Mesenchymal stem cell (in vitro differentiated cells and primary cell): Measurements from ENCODE around the gene RFC4.
"Not testable (repeated sequence)": the region's sequence is repeated elsewhere in the genome, so short reads cannot be mapped to it uniquely, and the experiment has no call there.

Source experiments
- DNase-seq: peaks from one replicate; pipeline ENCODE4 v3.0.0-alpha.2; 2013
- H2AFZ ChIP-seq: one replicate; pipeline ENCODE4 v1.6.1; 2013; ENCODE audit warnings: low read depth, mild to moderate bottlenecking, control low read depth, inconsistent platforms, low read length, moderate library complexity
- H2AK5ac ChIP-seq: 2 replicates; pipeline ENCODE4 v1.6.1; 2013; ENCODE audit warnings: low read length, moderate library complexity, mild to moderate bottlenecking, inconsistent platforms; ENCODE audit not compliant: severe bottlenecking
- H2BK120ac ChIP-seq: one replicate; pipeline ENCODE4 v1.6.1; 2013; ENCODE audit warnings: low read depth, mild to moderate bottlenecking, inconsistent platforms, low read length, moderate library complexity
- H2BK12ac ChIP-seq, 2 experiments: one replicate each; pipeline ENCODE4 v1.6.1; 2013; ENCODE audit warnings: inconsistent platforms in 2 of 2, low read length in 2 of 2, mild to moderate bottlenecking in 2 of 2, moderate library complexity in 2 of 2, control low read depth in 1 of 2
- H2BK15ac ChIP-seq: one replicate; pipeline ENCODE4 v1.6.1; 2013; ENCODE audit warnings: mild to moderate bottlenecking, low read depth, inconsistent platforms; ENCODE audit not compliant: poor library complexity, severe bottlenecking
- H2BK5ac ChIP-seq: 2 replicates; pipeline ENCODE4 v1.6.1; 2013; ENCODE audit warnings: low read depth, mild to moderate bottlenecking, low read length, control low read depth, inconsistent platforms; ENCODE audit not compliant: poor library complexity, severe bottlenecking
- H3K14ac ChIP-seq, 2 experiments: one replicate each; pipeline ENCODE4 v1.6.1; 2013; ENCODE audit warnings: inconsistent platforms in 2 of 2, low read length in 2 of 2, control low read depth in 1 of 2, mild to moderate bottlenecking in 1 of 2, moderate library complexity in 1 of 2
- H3K18ac ChIP-seq, 2 experiments: one replicate each; pipeline ENCODE4 v1.6.1; 2013; ENCODE audit warnings: inconsistent platforms in 2 of 2, low read length in 2 of 2, control low read depth in 1 of 2, low read depth in 1 of 2, mild to moderate bottlenecking in 1 of 2
- H3K23ac ChIP-seq, 2 experiments: one replicate each; pipeline ENCODE4 v1.6.1; 2013; ENCODE audit warnings: inconsistent platforms in 2 of 2, low read length in 2 of 2, mild to moderate bottlenecking in 2 of 2, moderate library complexity in 2 of 2, control low read depth in 1 of 2
- H3K27ac ChIP-seq: 2 replicates; pipeline ENCODE4 v1.5.1; 2013; ENCODE audit warnings: mild to moderate bottlenecking, moderate library complexity, low read length, control low read depth, inconsistent platforms; ENCODE audit not compliant: poor library complexity, severe bottlenecking
- H3K27me3 ChIP-seq, 2 experiments: 2 replicates each; pipeline versions ENCODE4 v1.6.1 to v1.7.0; 2013; ENCODE audit warnings: low read length in 2 of 2, mild to moderate bottlenecking in 2 of 2, moderate library complexity in 2 of 2, control low read depth in 1 of 2, inconsistent platforms in 1 of 2; ENCODE audit not compliant: control insufficient read depth in 1 of 2, insufficient read depth in 1 of 2
- H3K36me3 ChIP-seq, 2 experiments: 2 replicates each; pipeline versions ENCODE4 v1.6.1 to v1.7.0; 2013; ENCODE audit warnings: low read length in 2 of 2, control low read depth in 1 of 2, inconsistent platforms in 1 of 2, low read depth in 1 of 2, mild to moderate bottlenecking in 1 of 2; ENCODE audit not compliant: insufficient read depth in 2 of 2, control insufficient read depth in 1 of 2
- H3K4ac ChIP-seq, 2 experiments: one replicate each; pipeline ENCODE4 v1.6.1; 2013; ENCODE audit warnings: inconsistent platforms in 2 of 2, low read length in 2 of 2, mild to moderate bottlenecking in 2 of 2, moderate library complexity in 2 of 2, control low read depth in 1 of 2, low read depth in 1 of 2
- H3K4me1 ChIP-seq: 2 replicates; pipeline ENCODE4 v1.6.1; 2013; ENCODE audit warnings: low read depth, low read length, control low read depth; ENCODE audit not compliant: control insufficient read depth, insufficient read depth
- H3K4me2 ChIP-seq: 2 replicates; pipeline ENCODE4 v1.6.1; 2013; ENCODE audit warnings: low read length, mild to moderate bottlenecking, inconsistent platforms; ENCODE audit not compliant: poor library complexity, severe bottlenecking
- H3K4me3 ChIP-seq, 2 experiments: 2 replicates each; pipeline versions ENCODE4 v1.5.1 to v1.7.0; 2013; ENCODE audit warnings: low read length in 2 of 2, mild to moderate bottlenecking in 2 of 2, control low read depth in 1 of 2, low read depth in 1 of 2; ENCODE audit not compliant: insufficient read depth in 1 of 2
- H3K79me1 ChIP-seq: replicated peaks from 2 replicates; pipeline ENCODE4 v1.6.1; 2013; ENCODE audit warnings: mild to moderate bottlenecking, control low read depth, low read length, inconsistent platforms; ENCODE audit not compliant: poor library complexity, severe bottlenecking
- H3K9ac ChIP-seq: 2 replicates; pipeline ENCODE4 v1.7.0; 2013; ENCODE audit warnings: mild to moderate bottlenecking, low read length, moderate library complexity
- H3K9me3 ChIP-seq: 2 replicates; pipeline ENCODE4 v1.7.0; 2013; ENCODE audit warnings: mild to moderate bottlenecking, low read length; ENCODE audit not compliant: control insufficient read depth
- H4K8ac ChIP-seq: one replicate; pipeline ENCODE4 v1.6.1; 2013; ENCODE audit warnings: inconsistent platforms, mild to moderate bottlenecking, low read length, moderate library complexity
- H4K91ac ChIP-seq: one replicate; pipeline ENCODE4 v1.6.1; 2013; ENCODE audit warnings: mild to moderate bottlenecking, low read length, inconsistent platforms
- WGBS: methylation state at CpG from one replicate; pipeline ENCODE4 v1.1.7; 2013; ENCODE audit warnings: mixed read lengths; 5-methylcytosine and 5-hydroxymethylcytosine counted together

Gene RFC4

DNA sequence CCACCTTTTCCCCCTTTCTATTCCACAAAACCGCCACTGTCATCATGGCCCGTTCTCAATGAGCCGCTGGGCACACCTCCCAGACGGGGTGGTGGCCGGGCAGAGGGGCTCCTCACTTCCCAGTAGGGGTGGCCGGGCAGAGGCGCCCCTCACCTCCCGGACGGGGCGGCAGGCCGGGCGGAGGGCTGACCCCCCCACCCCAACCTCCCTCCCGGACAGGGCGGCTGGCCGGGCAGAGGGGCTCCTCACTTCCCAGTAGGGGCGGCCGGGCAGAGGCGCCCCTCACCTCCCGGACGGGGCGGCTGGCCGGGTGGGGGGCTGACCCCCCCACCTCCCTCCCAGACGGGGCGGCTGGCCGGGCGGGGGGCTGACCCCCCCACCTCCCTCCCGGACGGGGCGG is 5.0 kb upstream of the RFC4 start:
- not testable (repeated sequence) for H3K36me3 ChIP-seq, H2AK5ac ChIP-seq, H2BK5ac ChIP-seq, H3K14ac ChIP-seq, H3K4me2 ChIP-seq, H3K9me3 ChIP-seq, H2AFZ ChIP-seq, H3K23ac ChIP-seq, H3K4me3 ChIP-seq, H3K27ac ChIP-seq, H4K8ac ChIP-seq, DNase-seq, H3K18ac ChIP-seq, H2BK12ac ChIP-seq, H3K9ac ChIP-seq, H3K4me1 ChIP-seq, H3K79me1 ChIP-seq, H4K91ac ChIP-seq, H3K4ac ChIP-seq, H2BK120ac ChIP-seq, H2BK15ac ChIP-seq
- H3K27me3 ChIP-seq, result peaks cover 0 to 18% of the 10 kb centered on the region in 2 experiments
- WGBS, result 100% methylated on average over 1 of the region's 29 CpGs

- peaks cover 3% of the 10 kb centered on the region for H3K79me1 ChIP-seq
- no peak overlapping the region for H3K23ac ChIP-seq
- H3K9ac ChIP-seq, result no peak overlapping the region
- no peak overlapping the region for H2AK5ac ChIP-seq
- H3K27ac ChIP-seq, result no peak overlapping the region
- H3K9me3 ChIP-seq, result no peaks in the 10 kb centered on the region
- H3K14ac ChIP-seq, result no peak overlapping the region
- no peak overlapping the region for H3K4me3 ChIP-seq
- H2BK5ac ChIP-seq, result no peak overlapping the region
- H3K18ac ChIP-seq, result no peak overlapping the region
- H3K36me3 ChIP-seq, result no peaks in the 10 kb centered on the region
- WGBS, result 81% methylated on average over 3 of the region's 5 CpGs
- H4K91ac ChIP-seq, result no peak overlapping the region
- H4K8ac ChIP-seq, result no peak overlapping the region
- no peak overlapping the region for H3K4ac ChIP-seq
- peaks cover 0 to 18% of the 10 kb centered on the region in 2 experiments for H3K27me3 ChIP-seq
- H2BK12ac ChIP-seq, result no peak overlapping the region
- peaks cover under 1% of the 10 kb centered on the region for H3K4me1 ChIP-seq
- H3K4me2 ChIP-seq, result no peak overlapping the region
- DNase-seq, result no peak
- no peak overlapping the region for H2AFZ ChIP-seq
- no peak overlapping the region for H2BK15ac ChIP-seq
- no peak overlapping the region for H2BK120ac ChIP-seq
Observed at GRCh38 chr3:186810336-186810996, 4.2 kb upstream of the RFC4 start.

- WGBS, result 86% methylated on average over 5 of the region's 5 CpGs
- H3K36me3 ChIP-seq, result peaks cover 4 to 11% of the 10 kb centered on the region in 2 experiments
Observed at GRCh38 chr3:186807231-186807630, 949 bp upstream of the RFC4 start.

GRCh38 chr3:186803447-186803846 is 2.8 kb downstream of the RFC4 start:
- not testable (repeated sequence) for H3K9ac ChIP-seq, H3K4me1 ChIP-seq, H2BK12ac ChIP-seq, H2BK5ac ChIP-seq, H2BK15ac ChIP-seq, H3K18ac ChIP-seq, H3K4ac ChIP-seq, H2AK5ac ChIP-seq, H3K4me3 ChIP-seq, H3K9me3 ChIP-seq, H3K27ac ChIP-seq, DNase-seq, H3K4me2 ChIP-seq, H3K27me3 ChIP-seq, H2BK120ac ChIP-seq, H3K23ac ChIP-seq, H4K91ac ChIP-seq, H3K14ac ChIP-seq, H4K8ac ChIP-seq
- peak overlapping the region; percentile 11 for H2AFZ ChIP-seq
- 64% methylated on average over 3 of the region's 4 CpGs for WGBS
- peaks cover 10 to 35% of the 10 kb centered on the region in 2 experiments for H3K36me3 ChIP-seq
- H3K79me1 ChIP-seq, result peaks cover 11% of the 10 kb centered on the region

More at GRCh38 chr3:186807231-186807630, 949 bp upstream of the RFC4 start:
- Histone ChIP-seq H3K14ac (no peak overlapping the region), H2AFZ (no peak overlapping the region), H3K4me3 (peak overlapping the region in 1 of 2 experiments; percentile 95), H3K18ac (no peak overlapping the region), H2BK12ac (no peak overlapping the region), H2BK120ac (no peak overlapping the region), H4K91ac (no peak overlapping the region), H3K79me1 (peaks cover 7% of the 10 kb centered on the region), H2BK5ac (no peak overlapping the region), H2BK15ac (no peak overlapping the region), H3K4me2 (peak overlapping the region; percentile 78), H3K4me1 (peaks cover 2% of the 10 kb centered on the region), H3K23ac (no peak overlapping the region), H3K9me3 (no peaks in the 10 kb centered on the region), H3K4ac (no peak overlapping the region), H3K27ac (no peak overlapping the region), H2AK5ac (no peak overlapping the region), H3K9ac (peak overlapping the region; percentile 93), H3K27me3 (peaks cover 0 to 4% of the 10 kb centered on the region in 2 experiments), H4K8ac (peak overlapping the region; percentile 66)
- no peak for DNase-seq
